ENCODE data around the gene ULK4.

Gene ULK4

GRCh38 chr3:41627477-41628087, 334.3 kb downstream of the ULK4 start:
- DNase-seq, result no peak

- DNase-seq, result no peak
These were observed 349.1 kb downstream of the ULK4 start for GRCh38 chr3:41612853-41613252.

- no peak for DNase-seq
These were observed 350.9 kb downstream of the ULK4 start for GRCh38 chr3:41611008-41611407.

- no peak for DNase-seq
These were observed 353.6 kb downstream of the ULK4 start for GRCh38 chr3:41608347-41608746.

GRCh38 chr3:41603807-41604206, 358.1 kb downstream of the ULK4 start:
- no peak for DNase-seq

GRCh38 chr3:41602121-41602520, 359.8 kb downstream of the ULK4 start:
- DNase-seq, result no peak

- DNase-seq, result no peak
These were observed 360.4 kb downstream of the ULK4 start for GRCh38 chr3:41601404-41601987.

GRCh38 chr3:41600616-41601015, 361.3 kb downstream of the ULK4 start:
- DNase-seq, result no peak

GRCh38 chr3:41599127-41599484, 362.8 kb downstream of the ULK4 start:
- no peak for DNase-seq

- DNase-seq, result no peak
These were observed 363.3 kb downstream of the ULK4 start for GRCh38 chr3:41598402-41599126.

- no peak for DNase-seq
These were observed 368.1 kb downstream of the ULK4 start for GRCh38 chr3:41593774-41594173.

GRCh38 chr3:41592753-41593510, 369.0 kb downstream of the ULK4 start:
- no peak for DNase-seq

GRCh38 chr3:41583014-41583413, 378.9 kb downstream of the ULK4 start:
- no peak for DNase-seq

- no peak for DNase-seq
These were observed 380.2 kb downstream of the ULK4 start for GRCh38 chr3:41581700-41582099.

- no peak for DNase-seq
These were observed 381.5 kb downstream of the ULK4 start for GRCh38 chr3:41580274-41580959.

- no peak for DNase-seq
These were observed 382.0 kb downstream of the ULK4 start for GRCh38 chr3:41579861-41580260.

GRCh38 chr3:41578798-41579197, 383.1 kb downstream of the ULK4 start:
- DNase-seq, result no peak

- no peak for DNase-seq
These were observed 386.2 kb downstream of the ULK4 start for GRCh38 chr3:41575724-41576123.

- DNase-seq, result no peak
These were observed 387.0 kb downstream of the ULK4 start for GRCh38 chr3:41574900-41575299.

- DNase-seq, result no peak
These were observed 388.3 kb downstream of the ULK4 start for GRCh38 chr3:41573591-41573990.

GRCh38 chr3:41572092-41572491, 389.8 kb downstream of the ULK4 start:
- DNase-seq, result no peak

- no peak for DNase-seq
These were observed 392.1 kb downstream of the ULK4 start for GRCh38 chr3:41569632-41570305.

Data from SIG-M5 (cell line).